Gastrocnemius medialis (tissue), 4 donors: ENCODE measurements around the gene NUP88. TPM values are rescaled to one million over a fixed set of nuclear protein-coding genes. Genes with fewer than 3 reads are reported as not detected.
A peak's percentile ranks its signal among the peaks of the same experiment; 100 is the strongest.

ENCODE experiments used
- ATAC-seq, 2 donors: fragments of 150-250 bp; one replicate each; pipeline ENCODE4 v1.9.1; 2016
- DNase-seq, 2 donors: peaks; one replicate each; pipeline ENCODE4 v3.0.0-alpha.2; 2019
- H3K27ac ChIP-seq, 4 donors: fragments of 200-600 bp; sonication (generic); 1 replicate in 1 of 4; 2 replicates in 3 of 4; pipeline ENCODE4 v1.5.1; 2016 to 2018; ENCODE audit warnings: mild to moderate bottlenecking in 2 of 4, moderate library complexity in 1 of 4
- H3K27me3 ChIP-seq, 3 donors: fragments of 200-600 bp; sonication (generic) in 2 of 3; 1 replicate in 1 of 3; 2 replicates in 2 of 3; pipeline versions ENCODE4 v1.5.1 to v1.6.0; 2016 to 2019; ENCODE audit warnings: mild to moderate bottlenecking in 1 of 3, moderate library complexity in 1 of 3
- H3K36me3 ChIP-seq, 2 donors: fragments of 200-600 bp; sonication (generic) in 1 of 2; one replicate each; pipeline ENCODE4 v1.5.1; 2017 to 2018
- H3K4me1 ChIP-seq, 2 donors: fragments of 200-600 bp; sonication (generic) in 1 of 2; one replicate each; pipeline ENCODE4 v1.5.1; 2016 to 2017; ENCODE audit warnings: mild to moderate bottlenecking in 2 of 2
- H3K4me3 ChIP-seq, 4 donors: fragments of 200-600 bp; sonication (generic) in 3 of 4; 1 replicate in 1 of 4; 2 replicates in 3 of 4; pipeline ENCODE4 v1.5.1; 2016 to 2019; ENCODE audit warnings: mild to moderate bottlenecking in 2 of 4
- H3K9me3 ChIP-seq, 3 donors: fragments of 200-600 bp; sonication (generic) in 2 of 3; 1 replicate in 1 of 3; 2 replicates in 2 of 3; pipeline ENCODE4 v1.5.1; 2016 to 2019
- CTCF ChIP-seq, 5 experiments: fragments of 450-650 bp in 3 of 5; fragments of 200-600 bp in 2 of 5; sonication (generic) in 2 of 5; IDR thresholded peaks in 4 of 5; conservative IDR thresholded peaks in 1 of 5; 1 replicate in 4 of 5; 2 replicates in 1 of 5; pipeline ENCODE4 v1.5.1; 2016 to 2019; ENCODE audit warnings: antibody characterized with exemption in 5 of 5, mild to moderate bottlenecking in 3 of 5, moderate library complexity in 3 of 5
- POLR2A ChIP-seq, 2 donors: fragments of 450-650 bp; IDR thresholded peaks; one replicate each; pipeline ENCODE4 v1.6.1; 2017; ENCODE audit warnings: antibody characterized with exemption in 2 of 2, mild to moderate bottlenecking in 2 of 2, moderate library complexity in 2 of 2
- in situ Hi-C, 4 donors: fragments of 200-750 bp; cut with MboI; loops; one replicate each; pipeline versions ENCODE4 v1.15.0 to v1.8.0; 2017; ENCODE audit warnings: low sequenced_read_pairs in 4 of 4
- intact Hi-C: fragments of 100-400 bp; cut with DNase I; formaldehyde crosslinking; loops from one replicate; pipeline ENCODE4 v1.15.1; 2023; ENCODE audit warnings: low total_unique reads
- total RNA-seq, 4 donors: library from RNA; depleted of rRNA; stranded (reverse); fragments of >200 nt; gene quantifications; one replicate each; pipeline versions ENCODE4 v1.1.0 to v1.2.3, GENCODE V29; 2016

NUP88 gene
- total RNA-seq, 4 donors from 2014 or later, result 140 to 197 (median 166) TPM

GRCh38 chr17:5418858-5419355, 555 bp downstream of the NUP88 start:
- H3K4me3 ChIP-seq, result peak overlapping the region; percentile 76 to 99 (median 92)
- peak overlapping the region; percentile 86 to 98 (median 94) for H3K27ac ChIP-seq
- TF ChIP-seq POLR2A (IDR thresholded peaks at IDR 0.05) (no peak), CTCF (IDR thresholded peaks at IDR 0.05 in 4 of 5, conservative IDR thresholded peaks at IDR 0.05 in 1 of 5) (no peak)
- DNase-seq (peak; percentile 19 to 54), ATAC-seq (peak; percentile 30 to 49)
- H3K36me3 ChIP-seq, result peaks cover 0 to 36% of the 10 kb centered on the region in 2 donors
- in situ Hi-C loops, result no loop called here
- peaks cover 31 to 36% of the 10 kb centered on the region in 2 donors for H3K4me1 ChIP-seq
- intact Hi-C loops, result loop anchor here (1.0 kb wide), 3 partner anchors 20 to 135 kb away; partner anchors contain the start of genes C1QBP, DERL2 and MIS12
- no peaks in the 10 kb centered on the region for H3K27me3 ChIP-seq
- no peaks in the 10 kb centered on the region for H3K9me3 ChIP-seq

GRCh38 chr17:5416901-5417300, 2.6 kb downstream of the NUP88 start:
- Histone ChIP-seq H3K9me3 (no peaks in the 10 kb centered on the region), H3K4me1 (peaks cover 37 to 49% of the 10 kb centered on the region in 2 donors), H3K4me3 (no peak overlapping the region), H3K36me3 (peaks cover 0 to 34% of the 10 kb centered on the region in 2 donors), H3K27me3 (no peaks in the 10 kb centered on the region), H3K27ac (peak overlapping the region; percentile 86 to 98 (median 94))
- ATAC-seq, result no peak
- DNase-seq, result no peak
- intact Hi-C loops (no loop called here), in situ Hi-C loops (no loop called here)
- TF ChIP-seq POLR2A (IDR thresholded peaks at IDR 0.05), result no peak
- TF ChIP-seq CTCF (IDR thresholded peaks at IDR 0.05 in 4 of 5, conservative IDR thresholded peaks at IDR 0.05 in 1 of 5), result no peak

- no peaks in the 10 kb centered on the region for H3K27me3 ChIP-seq
- H3K36me3 ChIP-seq, result peaks cover 0 to 53% of the 10 kb centered on the region in 2 donors
- no peak overlapping the region for H3K4me3 ChIP-seq
- intact Hi-C loops (no loop called here), in situ Hi-C loops (no loop called here)
- no peak for DNase-seq
- peak overlapping the region; percentile 80 to 83 (median 82) for H3K27ac ChIP-seq
- TF ChIP-seq CTCF (IDR thresholded peaks at IDR 0.05 in 4 of 5, conservative IDR thresholded peaks at IDR 0.05 in 1 of 5) (no peak), POLR2A (IDR thresholded peaks at IDR 0.05) (no peak)
- H3K4me1 ChIP-seq, result peaks cover 24 to 50% of the 10 kb centered on the region in 2 donors
- no peaks in the 10 kb centered on the region for H3K9me3 ChIP-seq
- ATAC-seq, result peak; percentile 96 to 97
These were observed 5.8 kb downstream of the NUP88 start for GRCh38 chr17:5413682-5414081.

- Histone ChIP-seq H3K27me3 (no peaks in the 10 kb centered on the region), H3K27ac (peak overlapping the region in 3 of 4 donors; percentile 42 to 70 (median 68)), H3K36me3 (peaks cover 0 to 82% of the 10 kb centered on the region in 2 donors), H3K4me1 (peaks cover 9 to 34% of the 10 kb centered on the region in 2 donors), H3K4me3 (no peak overlapping the region), H3K9me3 (no peaks in the 10 kb centered on the region)
- DNase-seq, result no peak
- intact Hi-C loops (no loop called here), in situ Hi-C loops (no loop called here)
- no peak for ATAC-seq
- TF ChIP-seq POLR2A (IDR thresholded peaks at IDR 0.05) (no peak), CTCF (IDR thresholded peaks at IDR 0.05 in 4 of 5, conservative IDR thresholded peaks at IDR 0.05 in 1 of 5) (no peak)
These were observed 8.7 kb downstream of the NUP88 start for GRCh38 chr17:5410594-5411272.
